ENCODE data around the gene CTTN.
"Not testable (repeated sequence)": the region's sequence is repeated elsewhere in the genome, so short reads cannot be mapped to it uniquely, and the experiment has no call there.

Gene CTTN

DNA sequence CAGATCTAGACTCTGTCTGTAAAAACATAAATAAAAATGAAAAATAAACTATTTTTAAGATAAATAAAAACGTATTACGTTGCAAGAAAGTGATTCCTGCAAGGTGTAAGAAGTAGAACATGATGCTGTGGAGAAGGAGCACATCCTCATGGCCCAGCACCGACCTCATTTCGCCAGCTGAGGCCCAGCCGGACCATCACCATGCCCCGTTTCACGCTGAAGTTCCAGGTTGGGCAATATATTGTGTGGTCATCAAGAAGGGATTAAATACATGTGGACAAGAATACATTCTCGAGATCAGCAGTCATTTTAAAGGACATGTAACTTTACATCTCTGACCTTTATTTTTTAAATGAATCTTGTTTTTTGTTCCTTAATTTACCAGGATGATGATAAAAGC, 20.7 kb upstream of the CTTN start:
- Histone ChIP-seq H3K36me3 (peaks cover 100% of the 10 kb centered on the region), H3K4me2 (no peak overlapping the region)
- TF ChIP-seq Cebpa-rat (IDR thresholded peaks at IDR 0.05): no peak

DNA sequence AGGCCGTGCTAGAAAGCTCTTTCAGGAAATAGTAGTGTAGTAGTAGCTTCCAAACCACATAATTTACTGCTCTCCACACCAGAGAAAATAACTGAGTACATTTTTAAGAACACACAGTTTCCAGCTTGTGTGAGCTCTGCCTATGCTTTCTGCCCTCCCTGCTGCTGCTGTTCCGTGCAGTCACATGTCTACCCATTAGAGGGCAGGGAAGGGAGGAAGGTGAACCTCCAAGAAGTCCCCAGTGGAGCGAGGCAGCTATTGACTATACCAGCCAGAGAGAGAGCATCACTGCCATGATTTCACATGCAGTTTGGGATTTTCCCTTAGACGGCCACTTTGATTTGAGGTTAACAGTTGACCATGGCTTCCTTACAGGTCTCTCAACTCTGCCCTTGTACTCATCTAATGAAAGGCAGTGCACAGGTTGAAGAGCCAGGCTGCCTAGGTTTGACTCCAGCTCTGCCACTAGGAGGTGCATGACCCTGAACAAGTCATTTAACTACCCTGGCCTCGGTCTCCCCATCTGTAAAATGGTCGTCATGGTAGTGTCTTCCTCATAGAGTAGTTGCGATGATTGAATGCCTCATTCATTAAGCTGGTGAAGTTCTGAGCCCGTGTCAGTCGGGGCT, 19.7 kb upstream of the CTTN start:
- no peaks in the 10 kb centered on the region for H3K4me1 ChIP-seq
- no peak overlapping the region for H3K9ac ChIP-seq
- H3K27ac ChIP-seq: no peak overlapping the region
- H3K4me3 ChIP-seq: no peak overlapping the region
- no peaks in the 10 kb centered on the region for H3K27me3 ChIP-seq
- H4K20me1 ChIP-seq: peaks cover 21% of the 10 kb centered on the region
- no peak for TF ChIP-seq Cebpa-rat (IDR thresholded peaks at IDR 0.05)
- no peak overlapping the region for H3K4me2 ChIP-seq
- H3K36me3 ChIP-seq: peaks cover 96% of the 10 kb centered on the region
- no peaks in the 10 kb centered on the region for H3K9me3 ChIP-seq

More for the DNA sequence above, 20.7 kb upstream of the CTTN start:
- H3K27ac ChIP-seq: no peak overlapping the region
- no peak overlapping the region for H3K9ac ChIP-seq
- no peaks in the 10 kb centered on the region for H3K27me3 ChIP-seq
- H3K4me1 ChIP-seq: no peaks in the 10 kb centered on the region
- peaks cover 27% of the 10 kb centered on the region for H4K20me1 ChIP-seq
- H3K9me3 ChIP-seq: no peaks in the 10 kb centered on the region
- H3K4me3 ChIP-seq: no peak overlapping the region

DNA sequence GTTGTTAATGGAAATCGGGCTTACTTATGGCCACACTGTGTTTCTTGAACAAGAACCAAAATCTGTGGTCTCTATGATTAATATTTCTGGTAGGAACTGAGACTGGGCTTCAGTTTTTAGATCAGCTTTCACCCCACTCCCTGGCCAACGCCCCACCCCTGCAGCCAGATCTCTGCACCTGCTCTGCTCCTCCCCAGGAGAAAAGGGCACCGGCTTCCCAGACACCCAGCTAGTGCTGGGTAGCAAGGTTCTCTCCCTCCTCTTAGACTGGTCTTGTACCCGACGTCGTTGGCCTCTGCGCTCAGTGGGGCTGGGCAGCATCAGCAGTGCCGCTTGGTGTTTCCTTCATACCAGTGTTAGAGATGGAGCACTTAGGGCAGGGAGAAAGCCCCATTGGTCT, 17.0 kb upstream of the CTTN start:
- H3K9me3 ChIP-seq: no peaks in the 10 kb centered on the region
- H3K4me3 ChIP-seq: no peak overlapping the region
- peaks cover 21% of the 10 kb centered on the region for H4K20me1 ChIP-seq
- no peak overlapping the region for H3K9ac ChIP-seq
- no peaks in the 10 kb centered on the region for H3K4me1 ChIP-seq
- H3K27ac ChIP-seq: no peak overlapping the region
- no peaks in the 10 kb centered on the region for H3K27me3 ChIP-seq
- no peak overlapping the region for H3K4me2 ChIP-seq
- TF ChIP-seq Cebpa-rat (IDR thresholded peaks at IDR 0.05): no peak
- peaks cover 85% of the 10 kb centered on the region for H3K36me3 ChIP-seq

DNA sequence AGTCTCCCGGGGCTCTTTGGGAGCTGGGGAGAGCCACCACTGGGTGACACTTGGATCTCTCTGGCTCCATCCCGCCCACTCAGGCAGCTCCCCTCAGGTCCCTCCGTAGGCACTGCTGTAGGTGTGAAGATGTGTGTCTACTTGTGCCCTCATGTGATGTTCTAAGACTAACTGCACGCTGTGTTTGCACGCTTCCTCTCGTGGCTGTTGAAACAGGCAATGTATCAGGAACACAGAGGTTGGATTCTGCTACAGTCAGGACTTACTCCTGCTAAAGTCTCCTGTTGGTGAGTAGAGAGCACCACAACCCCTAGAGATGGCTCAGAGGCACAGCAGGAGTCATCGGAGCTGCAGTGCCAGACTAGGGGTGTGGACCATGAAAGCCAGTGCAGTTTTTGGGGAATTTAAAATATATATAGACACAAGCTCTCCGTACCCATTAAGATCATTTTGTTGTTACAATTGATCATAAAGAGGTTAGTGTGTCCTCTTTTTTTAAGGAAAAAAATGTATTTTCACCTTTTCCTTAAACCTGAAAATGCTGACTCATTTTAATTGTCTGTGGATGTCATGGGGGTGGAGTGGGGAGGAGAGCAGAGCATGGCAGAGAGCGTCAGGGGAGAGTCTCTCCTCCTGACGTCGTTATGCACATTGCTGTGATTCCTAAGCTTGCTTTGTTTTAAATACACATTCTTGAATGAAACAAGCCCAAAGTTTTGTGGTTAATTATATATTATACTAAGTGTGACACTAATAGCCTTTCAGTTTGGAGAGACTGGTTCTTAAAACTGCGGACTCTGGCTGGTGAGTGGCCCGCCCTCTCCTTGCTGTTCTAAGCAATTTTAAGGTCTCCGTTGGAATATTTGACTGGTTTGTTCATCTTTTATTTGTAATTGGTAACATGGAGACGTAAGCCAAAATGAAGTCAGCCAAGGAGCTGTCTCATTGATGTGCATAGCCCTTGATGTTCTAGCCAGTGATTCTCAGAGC, 16.2 kb upstream of the CTTN start:
- Histone ChIP-seq H3K4me3 (no peak overlapping the region), H3K27ac (no peak overlapping the region), H3K36me3 (peaks cover 77% of the 10 kb centered on the region), H3K4me2 (no peak overlapping the region), H3K9ac (no peak overlapping the region), H3K27me3 (no peaks in the 10 kb centered on the region), H3K4me1 (no peaks in the 10 kb centered on the region), H4K20me1 (peaks cover 21% of the 10 kb centered on the region), H3K9me3 (no peaks in the 10 kb centered on the region)
- TF ChIP-seq Cebpa-rat (IDR thresholded peaks at IDR 0.05): no peak

DNA sequence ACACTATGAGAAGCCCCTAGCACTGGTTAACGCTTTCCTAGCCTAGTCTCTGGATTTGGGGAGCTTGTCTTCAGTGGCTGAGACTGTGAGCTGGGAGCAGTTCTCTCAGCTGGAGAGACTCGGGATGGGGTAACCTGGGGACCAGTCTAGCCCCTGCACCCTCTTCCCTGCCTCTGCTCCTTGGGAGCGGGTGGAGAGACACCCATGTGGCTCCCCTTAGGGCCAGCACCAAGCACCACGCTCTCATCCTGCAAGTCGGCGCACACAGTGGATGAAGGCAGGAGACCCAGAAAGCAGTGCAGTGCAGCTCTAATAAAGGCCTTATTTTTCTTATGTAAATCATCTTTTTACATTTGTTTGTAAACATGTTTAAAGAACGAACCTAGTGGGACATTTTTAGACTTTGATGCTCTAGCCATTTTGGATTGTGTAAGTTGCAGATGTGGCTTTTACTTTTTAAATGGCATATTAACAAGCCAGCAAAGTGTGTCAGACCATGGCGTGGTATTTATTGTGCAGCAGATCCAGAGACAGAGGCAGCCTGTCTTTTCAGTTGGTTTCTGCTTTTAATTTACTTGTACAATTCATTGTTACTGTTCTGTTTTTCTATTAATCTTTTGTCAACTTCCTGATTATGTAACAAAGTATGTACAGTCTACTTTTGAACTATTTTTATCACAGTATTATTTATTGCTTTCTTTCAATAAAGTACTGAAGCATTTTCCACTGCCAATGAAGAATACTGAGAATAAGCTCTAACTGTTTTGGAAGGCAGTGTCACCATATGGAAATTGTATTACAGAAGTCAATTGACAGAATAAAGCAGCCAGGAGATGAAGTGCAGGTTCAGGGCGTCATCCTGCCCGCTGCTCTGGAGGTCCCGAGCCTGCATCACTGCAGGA, 14.4 kb upstream of the CTTN start:
- H4K20me1 ChIP-seq: peaks cover 21% of the 10 kb centered on the region
- H3K9ac ChIP-seq: no peak overlapping the region
- peaks cover 60% of the 10 kb centered on the region for H3K36me3 ChIP-seq
- H3K27ac ChIP-seq: no peak overlapping the region
- TF ChIP-seq Cebpa-rat (IDR thresholded peaks at IDR 0.05): no peak
- H3K4me1 ChIP-seq: no peaks in the 10 kb centered on the region
- H3K4me3 ChIP-seq: no peak overlapping the region
- no peaks in the 10 kb centered on the region for H3K27me3 ChIP-seq
- no peaks in the 10 kb centered on the region for H3K9me3 ChIP-seq
- H3K4me2 ChIP-seq: no peak overlapping the region

DNA sequence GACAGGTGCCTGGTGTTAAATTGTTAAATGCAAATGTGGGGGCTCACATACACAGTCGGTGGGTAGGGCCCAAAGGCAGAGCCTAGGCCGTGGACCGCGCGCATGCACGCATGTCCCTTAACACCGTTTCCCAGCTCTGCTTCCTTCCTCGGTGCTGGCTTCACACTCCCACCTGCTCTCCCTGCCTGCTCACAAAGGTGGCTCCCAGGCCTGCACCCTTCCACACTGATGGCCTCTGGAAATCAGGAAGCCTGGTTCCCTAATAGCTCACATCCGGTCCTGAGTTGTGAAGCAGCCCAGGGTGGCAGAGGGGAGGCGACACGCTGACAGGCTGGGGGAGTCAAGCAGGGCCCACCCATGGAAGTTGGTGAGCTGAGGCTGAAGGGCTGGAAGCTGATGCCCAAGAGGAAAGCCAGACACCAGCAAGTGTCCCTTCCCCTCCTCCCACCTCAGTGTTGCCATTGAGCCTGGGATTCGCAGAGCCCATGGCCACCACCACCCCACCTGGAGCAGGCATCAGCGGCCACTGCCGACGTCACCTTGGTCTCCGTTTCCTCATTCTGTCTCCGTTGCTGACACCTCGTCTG, 13.7 kb upstream of the CTTN start:
- Histone ChIP-seq H3K27ac (no peak overlapping the region), H3K4me1 (no peaks in the 10 kb centered on the region), H4K20me1 (peaks cover 21% of the 10 kb centered on the region), H3K36me3 (peaks cover 52% of the 10 kb centered on the region), H3K4me3 (no peak overlapping the region), H3K9ac (no peak overlapping the region), H3K27me3 (no peaks in the 10 kb centered on the region), H3K9me3 (no peaks in the 10 kb centered on the region), H3K4me2 (no peak overlapping the region)
- TF ChIP-seq Cebpa-rat (IDR thresholded peaks at IDR 0.05): no peak

DNA sequence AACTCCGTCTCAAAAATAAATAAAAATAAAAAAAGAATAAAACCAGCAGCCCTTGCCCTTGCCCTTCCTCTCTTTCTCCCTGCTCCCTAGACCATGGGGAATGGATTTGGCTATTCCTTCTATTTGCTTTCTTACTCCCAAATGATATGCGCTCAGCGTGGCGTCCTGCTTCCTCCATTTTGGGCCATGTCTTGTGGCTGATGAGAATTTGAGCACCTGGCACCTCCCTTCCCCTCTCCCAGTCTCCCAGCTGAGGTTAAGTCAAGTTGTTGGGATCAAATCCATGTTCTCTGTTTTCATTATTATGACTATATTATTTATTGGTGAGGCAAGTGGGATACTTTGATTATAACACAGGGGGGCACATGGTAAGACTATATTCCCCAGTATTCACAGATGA, 10.8 kb upstream of the CTTN start:
- H3K4me3 ChIP-seq: no peak overlapping the region
- no peak for TF ChIP-seq Cebpa-rat (IDR thresholded peaks at IDR 0.05)

DNA sequence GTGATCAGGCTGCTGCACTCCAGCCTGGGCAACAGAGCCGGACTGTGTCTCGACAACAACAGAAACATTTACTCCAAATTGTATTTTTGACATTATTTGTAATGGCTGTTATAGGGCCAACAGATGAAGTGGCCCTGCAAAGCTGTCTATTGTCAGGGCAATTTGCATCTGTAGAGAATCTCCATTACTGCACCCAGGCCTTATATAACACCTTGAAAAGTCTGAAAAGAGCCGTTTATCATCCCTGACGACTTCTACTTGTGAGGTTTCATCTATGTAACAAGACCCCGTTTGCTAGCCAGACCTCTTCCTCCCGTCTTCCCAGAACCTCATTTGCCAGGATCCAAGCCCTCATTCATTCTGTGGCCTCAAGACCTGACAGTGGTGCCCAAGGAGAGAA, 9.1 kb upstream of the CTTN start:
- Histone ChIP-seq H3K27me3 (no peaks in the 10 kb centered on the region; the same call in 1 of the 2 replicates), H3K36me3 (peaks cover 12% of the 10 kb centered on the region), H3K9ac (no peak overlapping the region), H3K9me3 (no peaks in the 10 kb centered on the region), H3K27ac (no peak overlapping the region), H4K20me1 (no peaks in the 10 kb centered on the region), H3K4me3 (no peak overlapping the region), H3K4me1 (no peaks in the 10 kb centered on the region), H3K4me2 (no peak overlapping the region)
- no peak for TF ChIP-seq Cebpa-rat (IDR thresholded peaks at IDR 0.05)

More for the DNA sequence above, 10.8 kb upstream of the CTTN start:
- H4K20me1 ChIP-seq: peaks cover 2% of the 10 kb centered on the region; the same call in 1 of the 2 replicates
- no peaks in the 10 kb centered on the region for H3K9me3 ChIP-seq
- no peaks in the 10 kb centered on the region for H3K4me1 ChIP-seq
- no peaks in the 10 kb centered on the region for H3K27me3 ChIP-seq
- no peak overlapping the region for H3K4me2 ChIP-seq
- H3K9ac ChIP-seq: no peak overlapping the region
- H3K27ac ChIP-seq: no peak overlapping the region
- H3K36me3 ChIP-seq: peaks cover 23% of the 10 kb centered on the region

DNA sequence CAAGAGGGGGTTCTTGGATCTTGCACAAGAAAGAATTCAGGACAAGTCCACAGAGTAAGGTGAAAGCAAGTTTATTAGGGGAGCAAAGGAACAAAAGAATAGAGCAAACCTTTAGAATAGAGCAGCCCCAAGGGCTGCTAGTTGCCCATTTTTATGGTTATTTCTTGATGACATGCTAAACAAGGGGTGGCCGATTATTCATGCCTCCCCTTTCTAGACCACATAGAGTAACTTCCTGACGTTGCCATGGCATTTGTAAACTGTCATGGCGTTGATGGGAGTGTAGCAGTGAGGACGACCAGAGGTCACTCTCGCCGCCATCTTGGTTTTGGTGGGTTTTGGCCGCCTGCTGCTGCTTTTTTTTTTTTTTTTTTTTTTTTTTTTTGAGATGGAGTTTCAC, 7.4 kb upstream of the CTTN start:
- H3K4me1 ChIP-seq, H3K9ac ChIP-seq, H3K27ac ChIP-seq, H3K27me3 ChIP-seq, H3K9me3 ChIP-seq, H3K4me2 ChIP-seq, H4K20me1 ChIP-seq, H3K36me3 ChIP-seq, H3K4me3 ChIP-seq: not testable (repeated sequence)
